ENCODE measurements around the gene TMUB1. TPM values are rescaled to one million over a fixed set of nuclear protein-coding genes. Genes with fewer than 3 reads are reported as not detected.

TMUB1 gene
- total RNA-seq, 1 experiment from 2014 or later = 45.4 TPM

- H3K27me3 Mint-ChIP-seq (ENCODE audit: low read depth) = peaks cover 1% of the 10 kb centered on the region; the same call in 1 of the 2 replicates
- H3K4me3 Mint-ChIP-seq = peak overlapping the region in 1 of 2 experiments; percentile 62; a peak in 2 of 5 replicates
These were observed 7.3 kb downstream of the TMUB1 start for GRCh38 chr7:151075978-151076426.

More at GRCh38 chr7:151075978-151076426, 7.3 kb downstream of the TMUB1 start:
- Histone ChIP-seq H3K27me3 (ENCODE audit: insufficient read depth, low read length) (no peaks in the 10 kb centered on the region), H3K79me2 (ENCODE audit: insufficient read depth, low read length) (no peaks in the 10 kb centered on the region; the same call in 1 of the 2 replicates), H2BK15ac (ENCODE audit: low read depth, low read length) (no peak overlapping the region), H2BK120ac (ENCODE audit: low read depth, low read length, poor library complexity, severe bottlenecking) (no peak overlapping the region), H4K8ac (replicated peaks; ENCODE audit: insufficient read length, low read depth, low read length) (no peak overlapping the region), H3K23me2 (ENCODE audit: insufficient read length, low read depth, low read length, poor library complexity, severe bottlenecking) (no peaks in the 10 kb centered on the region), H3K23ac (ENCODE audit: insufficient read length, low read depth, low read length) (no peak overlapping the region), H4K5ac (ENCODE audit: insufficient read length, low read depth, low read length) (no peak overlapping the region), H4K91ac (ENCODE audit: insufficient read length, low read depth, low read length) (no peak overlapping the region), H3T11ph (ENCODE audit: low read length) (no peak overlapping the region), H2BK5ac (ENCODE audit: insufficient read length, low read length) (no peak overlapping the region), H4K20me1 (ENCODE audit: control insufficient read depth, insufficient read depth, insufficient read length) (no peaks in the 10 kb centered on the region), H3K79me1 (ENCODE audit: insufficient read depth, low read depth, low read length, poor library complexity, severe bottlenecking) (no peaks in the 10 kb centered on the region), H3K9me3 (ENCODE audit: control insufficient read depth, low read depth, low read length) (no peaks in the 10 kb centered on the region), H3K4me2 (ENCODE audit: insufficient read depth, insufficient read length, low read length) (no peak overlapping the region), H3K27ac (ENCODE audit: insufficient read length, low read depth, low read length) (no peak overlapping the region), H3K4me1 (ENCODE audit: insufficient read depth, low read length) (no peaks in the 10 kb centered on the region), H3K56ac (ENCODE audit: insufficient read length, low read depth, low read length) (no peak overlapping the region), H3K9ac (ENCODE audit: extremely low read depth, insufficient read length, low read length) (no peak overlapping the region), H2AFZ (ENCODE audit: low read length) (no peak overlapping the region), H2AK5ac (ENCODE audit: insufficient read length, low read length) (no peak overlapping the region), H3K14ac (ENCODE audit: insufficient read depth, low read length) (no peak overlapping the region), H3K18ac (ENCODE audit: insufficient read length, low read depth, low read length) (no peak overlapping the region), H2BK20ac (ENCODE audit: low read depth, low read length, poor library complexity, severe bottlenecking) (no peak overlapping the region), H2BK12ac (ENCODE audit: insufficient read length, low read depth, low read length) (no peak overlapping the region), H3K4ac (ENCODE audit: low read depth, low read length) (no peak overlapping the region)
- peaks cover 19 to 43% (median 41%) of the 10 kb centered on the region in 3 experiments for H3K36me3 Mint-ChIP-seq (ENCODE audit: insufficient read depth in 1 of 3, low read depth in 3 of 3)
- H3K9me3 Mint-ChIP-seq = no peaks in the 10 kb centered on the region
- DNase-seq = no peak
- TF ChIP-seq CTCF (conservative IDR thresholded peaks at IDR 0.05) = no peak
- peak overlapping the region in 1 of 3 experiments; percentile 72; a peak in 3 of 7 replicates for H3K27ac Mint-ChIP-seq
- peaks cover 24 to 31% of the 10 kb centered on the region in 2 experiments for H3K4me1 Mint-ChIP-seq
- no CpG with 5 or more reads among the region's 22 CpGs for WGBS (ENCODE audit: extremely low coverage, insufficient read length, low lambda C conversion rate)

Measured in H9 (cell line).